ENCODE measurements around the gene DOHH.

The DOHH gene

GRCh38 chr19:3538965-3539755 is 38.7 kb upstream of the DOHH start, which contains the start of gene TEKTIP1:
TEKTIP1 (plus strand) TSS chr19:3539174; CDS start chr19:3539178, 4 bp downstream.
- DNase-seq (ENCODE audit: insufficient read length) (no peak), FAIRE-seq (no peak)
- TF ChIP-seq TAF1 (IDR thresholded peaks at IDR 0.05; ENCODE audit: borderline replicate concordance, low read depth, low read length): no peak
- TF ChIP-seq POLR2AphosphoS5 (IDR thresholded peaks at IDR 0.05; ENCODE audit: low read depth, low read length): no peak
- TF ChIP-seq POLR2A (IDR thresholded peaks at IDR 0.05; ENCODE audit: low read depth, low read length): no peak

GRCh38 chr19:3538258-3538929 is 37.9 kb upstream of the DOHH start:
- TF ChIP-seq TAF1 (IDR thresholded peaks at IDR 0.05; ENCODE audit: borderline replicate concordance, low read depth, low read length) (no peak), POLR2A (IDR thresholded peaks at IDR 0.05; ENCODE audit: low read depth, low read length) (no peak), POLR2AphosphoS5 (IDR thresholded peaks at IDR 0.05; ENCODE audit: low read depth, low read length) (no peak)
- DNase-seq (ENCODE audit: insufficient read length): no peak
- no peak for FAIRE-seq

GRCh38 chr19:3537438-3538240 is 37.2 kb upstream of the DOHH start:
- TF ChIP-seq POLR2A (IDR thresholded peaks at IDR 0.05; ENCODE audit: low read depth, low read length) (no peak), POLR2AphosphoS5 (IDR thresholded peaks at IDR 0.05; ENCODE audit: low read depth, low read length) (no peak), TAF1 (IDR thresholded peaks at IDR 0.05; ENCODE audit: borderline replicate concordance, low read depth, low read length) (no peak)
- FAIRE-seq (no peak), DNase-seq (ENCODE audit: insufficient read length) (no peak)

GRCh38 chr19:3537101-3537437 is 36.6 kb upstream of the DOHH start:
- FAIRE-seq: no peak
- TF ChIP-seq POLR2AphosphoS5 (IDR thresholded peaks at IDR 0.05; ENCODE audit: low read depth, low read length): no peak
- TF ChIP-seq TAF1 (IDR thresholded peaks at IDR 0.05; ENCODE audit: borderline replicate concordance, low read depth, low read length): no peak
- no peak for DNase-seq (ENCODE audit: insufficient read length)

GRCh38 chr19:3536429-3537100 is 36.1 kb upstream of the DOHH start:
- FAIRE-seq (no peak), DNase-seq (ENCODE audit: insufficient read length) (no peak)

GRCh38 chr19:3535981-3536380 is 35.5 kb upstream of the DOHH start:
- DNase-seq (ENCODE audit: insufficient read length) (no peak), FAIRE-seq (no peak)
- TF ChIP-seq POLR2AphosphoS5 (IDR thresholded peaks at IDR 0.05; ENCODE audit: low read depth, low read length) (no peak), POLR2A (IDR thresholded peaks at IDR 0.05; ENCODE audit: low read depth, low read length) (no peak), TAF1 (IDR thresholded peaks at IDR 0.05; ENCODE audit: borderline replicate concordance, low read depth, low read length) (no peak)

More at GRCh38 chr19:3536429-3537100, 36.1 kb upstream of the DOHH start:
- TF ChIP-seq POLR2AphosphoS5 (IDR thresholded peaks at IDR 0.05; ENCODE audit: low read depth, low read length): no peak
- TF ChIP-seq TAF1 (IDR thresholded peaks at IDR 0.05; ENCODE audit: borderline replicate concordance, low read depth, low read length): no peak
- TF ChIP-seq POLR2A (IDR thresholded peaks at IDR 0.05; ENCODE audit: low read depth, low read length): no peak

GRCh38 chr19:3535563-3535965 is 35.1 kb upstream of the DOHH start:
- no peak for DNase-seq (ENCODE audit: insufficient read length)
- FAIRE-seq: no peak
- no peak for TF ChIP-seq TAF1 (IDR thresholded peaks at IDR 0.05; ENCODE audit: borderline replicate concordance, low read depth, low read length)
- TF ChIP-seq POLR2AphosphoS5 (IDR thresholded peaks at IDR 0.05; ENCODE audit: low read depth, low read length): no peak
- no peak for TF ChIP-seq POLR2A (IDR thresholded peaks at IDR 0.05; ENCODE audit: low read depth, low read length)

GRCh38 chr19:3535235-3535535 is 34.7 kb upstream of the DOHH start:
- TF ChIP-seq POLR2A (IDR thresholded peaks at IDR 0.05; ENCODE audit: low read depth, low read length): no peak
- TF ChIP-seq TAF1 (IDR thresholded peaks at IDR 0.05; ENCODE audit: borderline replicate concordance, low read depth, low read length): no peak
- TF ChIP-seq POLR2AphosphoS5 (IDR thresholded peaks at IDR 0.05; ENCODE audit: low read depth, low read length): no peak
- FAIRE-seq: no peak
- DNase-seq (ENCODE audit: insufficient read length): no peak

GRCh38 chr19:3534375-3535234 is 34.1 kb upstream of the DOHH start:
- FAIRE-seq: no peak

GRCh38 chr19:3533563-3534216 is 33.2 kb upstream of the DOHH start:
- FAIRE-seq (no peak), DNase-seq (ENCODE audit: insufficient read length) (no peak)
- no peak for TF ChIP-seq TAF1 (IDR thresholded peaks at IDR 0.05; ENCODE audit: borderline replicate concordance, low read depth, low read length)
- TF ChIP-seq POLR2A (IDR thresholded peaks at IDR 0.05; ENCODE audit: low read depth, low read length): no peak
- TF ChIP-seq POLR2AphosphoS5 (IDR thresholded peaks at IDR 0.05; ENCODE audit: low read depth, low read length): no peak

More at GRCh38 chr19:3534375-3535234, 34.1 kb upstream of the DOHH start:
- no peak for TF ChIP-seq POLR2A (IDR thresholded peaks at IDR 0.05; ENCODE audit: low read depth, low read length)
- no peak for TF ChIP-seq TAF1 (IDR thresholded peaks at IDR 0.05; ENCODE audit: borderline replicate concordance, low read depth, low read length)
- no peak for TF ChIP-seq POLR2AphosphoS5 (IDR thresholded peaks at IDR 0.05; ENCODE audit: low read depth, low read length)
- no peak for DNase-seq (ENCODE audit: insufficient read length)

Data from GM12892 (cell line).